PC-3 (cell line): ENCODE measurements around the gene CCDC178. TPM values are rescaled to one million over a fixed set of nuclear protein-coding genes. Genes with fewer than 3 reads are reported as not detected.

Experiments used
- ATAC-seq: fragments of 200-7000 bp; cut with Tn5 transposase; 2 replicates; pipeline ENCODE4 v1.9.1; 2020; ENCODE audit warnings: mild to moderate bottlenecking, moderate library complexity
- BruUV-seq: library from RNA; stranded (reverse); fragments of 400-500 nt; replicated peaks from 2 replicates; lab custom pipeline; 2021; lab: Mats Ljungman, UMichigan
- CTCF ChIA-PET: fragments of 300-600 bp; sonication (Branson Sonifier 250); formaldehyde crosslinking; loops from one replicate; lab custom pipeline; 2022; ENCODE audit warnings: antibody characterized with exemption; lab: Charles Lee
- POLR2A ChIA-PET: fragments of 300-600 bp; sonication (Branson Sonifier 250); formaldehyde crosslinking; loops from one replicate; lab custom pipeline; 2022; ENCODE audit warnings: antibody characterized with exemption; ENCODE audit not compliant: unreplicated experiment; lab: Charles Lee
- DNase-seq: peaks from one replicate; pipeline ENCODE4 v3.0.0-alpha.2; 2015
- H2AFZ ChIP-seq: fragments of 300-600 bp; sonication (generic); 2 replicates; pipeline ENCODE4 v1.6.0; 2016; ENCODE audit warnings: antibody characterized with exemption, low read length
- H3F3A ChIP-seq: fragments of 300-600 bp; sonication (generic); one replicate; pipeline ENCODE4 v1.6.0; 2017; ENCODE audit warnings: antibody characterized with exemption, low read length, control low read depth, mild to moderate bottlenecking; ENCODE audit not compliant: unreplicated experiment
- H3K27ac ChIP-seq: fragments of 300-600 bp; sonication (generic); 2 replicates; pipeline ENCODE4 v1.5.1; 2016; ENCODE audit warnings: mild to moderate bottlenecking, low read length
- H3K27me3 ChIP-seq: fragments of 300-600 bp; sonication (generic); 2 replicates; pipeline ENCODE4 v1.6.1; 2016; ENCODE audit warnings: low read length, mixed read lengths
- H3K36me3 ChIP-seq: fragments of 300-600 bp; sonication (generic); 2 replicates; pipeline ENCODE4 v1.6.1; 2016; ENCODE audit warnings: low read depth, mixed run types, low read length, mixed read lengths
- H3K4me1 ChIP-seq: fragments of 300-600 bp; sonication (generic); 2 replicates; pipeline ENCODE4 v1.5.1; 2016; ENCODE audit warnings: low read length; ENCODE audit not compliant: insufficient read depth
- H3K4me2 ChIP-seq: fragments of 300-600 bp; sonication (generic); 2 replicates; pipeline ENCODE4 v1.6.0; 2016; ENCODE audit warnings: low read length
- H3K4me3 ChIP-seq: fragments of 300-600 bp; sonication (generic); 2 replicates; pipeline ENCODE4 v1.5.1; 2016; ENCODE audit warnings: mild to moderate bottlenecking, low read length, mixed read lengths
- H3K79me2 ChIP-seq: fragments of 300-600 bp; sonication (generic); 2 replicates; pipeline ENCODE4 v1.6.1; 2017; ENCODE audit warnings: low read length, mixed read lengths
- H3K9ac ChIP-seq: fragments of 300-600 bp; sonication (generic); 2 replicates; pipeline ENCODE4 v1.6.0; 2016; ENCODE audit warnings: mild to moderate bottlenecking, low read length
- H3K9me2 ChIP-seq: fragments of 300-600 bp; sonication (generic); replicated peaks from 2 replicates; pipeline ENCODE4 v1.6.1; 2016; ENCODE audit warnings: mixed run types, low read length, mixed read lengths
- H3K9me3 ChIP-seq: fragments of 300-600 bp; sonication (generic); 2 replicates; pipeline ENCODE4 v1.6.1; 2016; ENCODE audit warnings: low read length, mixed read lengths
- H4K20me1 ChIP-seq: fragments of 300-600 bp; sonication (generic); 2 replicates; pipeline ENCODE4 v1.6.1; 2016; ENCODE audit warnings: low read length, mixed read lengths
- CTCF ChIP-seq: fragments of 300-600 bp; sonication (generic); conservative IDR thresholded peaks from 2 replicates; pipeline ENCODE4 v1.5.1; 2017; ENCODE audit warnings: antibody characterized with exemption, low read depth, mild to moderate bottlenecking, low read length
- EZH2 ChIP-seq: fragments of 300-600 bp; sonication (generic); IDR thresholded peaks from one replicate; pipeline ENCODE4 v1.6.1; 2017; ENCODE audit warnings: antibody characterized with exemption, mild to moderate bottlenecking, low read length; ENCODE audit not compliant: unreplicated experiment
- EZH2phosphoT487 ChIP-seq: fragments of 300-600 bp; sonication (generic); IDR thresholded peaks from 2 replicates; pipeline ENCODE4 v1.6.1; 2018; ENCODE audit warnings: mild to moderate bottlenecking, antibody characterized with exemption, low read length, borderline replicate concordance
- intact Hi-C: fragments of 100-400 bp; cut with micrococcal nuclease; formaldehyde crosslinking; loops from 2 replicates; pipeline ENCODE4 v1.9.0; 2023
- total RNA-seq: library from RNA; depleted of rRNA; stranded (reverse); fragments of >200 nt; gene quantifications from 2 replicates; pipeline ENCODE4 v1.2.3, GENCODE V29; 2014

Gene CCDC178
- total RNA-seq, 1 experiment from 2014 or later = not detected

GRCh38 chr18:33076601-33077000, 363.9 kb downstream of the CCDC178 start:
- H3K4me1 ChIP-seq = no peaks in the 10 kb centered on the region
- no peaks in the 10 kb centered on the region for H3K36me3 ChIP-seq
- no peak overlapping the region for H3K4me3 ChIP-seq
- BruUV-seq = no TSS peak
- H4K20me1 ChIP-seq = no peaks in the 10 kb centered on the region
- CTCF ChIA-PET = no interaction called here
- H2AFZ ChIP-seq = no peak overlapping the region
- intact Hi-C loops = no loop called here
- TF ChIP-seq EZH2phosphoT487 (no peak), EZH2 (no peak), CTCF (no peak)
- no peak overlapping the region for H3K9ac ChIP-seq
- no peaks in the 10 kb centered on the region for H3K9me3 ChIP-seq
- no peak overlapping the region for H3K4me2 ChIP-seq
- DNase-seq = no peak
- no peaks in the 10 kb centered on the region for H3K27me3 ChIP-seq
- H3F3A ChIP-seq = no peaks in the 10 kb centered on the region
- POLR2A ChIA-PET = no interaction called here
- H3K27ac ChIP-seq = no peak overlapping the region
- H3K9me2 ChIP-seq = no peaks in the 10 kb centered on the region
- H3K79me2 ChIP-seq = no peaks in the 10 kb centered on the region
- ATAC-seq = no peak

- Histone ChIP-seq H3K9me2 (no peaks in the 10 kb centered on the region), H3K4me2 (no peak overlapping the region), H3F3A (no peaks in the 10 kb centered on the region), H3K27me3 (no peaks in the 10 kb centered on the region), H3K27ac (no peak overlapping the region), H2AFZ (no peak overlapping the region), H3K9ac (no peak overlapping the region), H3K9me3 (no peaks in the 10 kb centered on the region), H3K36me3 (no peaks in the 10 kb centered on the region), H3K4me1 (no peaks in the 10 kb centered on the region), H4K20me1 (no peaks in the 10 kb centered on the region), H3K79me2 (no peaks in the 10 kb centered on the region), H3K4me3 (no peak overlapping the region)
- TF ChIP-seq EZH2 = no peak
- no peak for TF ChIP-seq CTCF
- CTCF ChIA-PET = no interaction called here
- DNase-seq (no peak), ATAC-seq (no peak)
- no TSS peak for BruUV-seq
- intact Hi-C loops = no loop called here
- POLR2A ChIA-PET = no interaction called here
These were observed 366.4 kb downstream of the CCDC178 start for GRCh38 chr18:33074125-33074524.

GRCh38 chr18:33062834-33063364, 377.6 kb downstream of the CCDC178 start:
- Histone ChIP-seq H3K79me2 (no peaks in the 10 kb centered on the region), H3K36me3 (no peaks in the 10 kb centered on the region), H2AFZ (no peak overlapping the region), H3K27ac (no peak overlapping the region), H3K4me1 (no peaks in the 10 kb centered on the region), H3K9ac (no peak overlapping the region), H3F3A (no peaks in the 10 kb centered on the region), H3K9me2 (no peaks in the 10 kb centered on the region), H3K4me3 (no peak overlapping the region), H3K27me3 (no peaks in the 10 kb centered on the region), H4K20me1 (no peaks in the 10 kb centered on the region), H3K4me2 (no peak overlapping the region), H3K9me3 (no peaks in the 10 kb centered on the region)
- TF ChIP-seq EZH2 (no peak), EZH2phosphoT487 (no peak), CTCF (no peak)
- intact Hi-C loops = no loop called here
- ChIA-PET CTCF (no interaction called here), POLR2A (no interaction called here)
- DNase-seq = no peak
- no TSS peak for BruUV-seq
- ATAC-seq = no peak
